Peyer's patch (tissue), 4 donors: Measurements from ENCODE around the gene GGCT. TPM values are rescaled to one million over a fixed set of nuclear protein-coding genes. Genes with fewer than 3 reads are reported as not detected.

ENCODE experiments used
- DNase-seq, 3 donors: peaks; one replicate each; pipeline ENCODE4 v3.0.0-alpha.2; 2017 to 2019
- H3K27ac ChIP-seq, 4 donors: fragments of 200-600 bp; sonication (generic); one replicate each; pipeline ENCODE4 v1.5.1; 2016 to 2019
- H3K27me3 ChIP-seq, 2 donors: fragments of 200-600 bp; sonication (generic); one replicate each; pipeline ENCODE4 v1.5.1; 2019
- H3K36me3 ChIP-seq, 3 donors: fragments of 200-600 bp; sonication (generic); one replicate each; pipeline ENCODE4 v1.5.1; 2016 to 2019
- H3K4me1 ChIP-seq, 4 donors: fragments of 200-600 bp; sonication (generic); one replicate each; pipeline ENCODE4 v1.5.1; 2016 to 2019
- H3K4me3 ChIP-seq, 4 donors: fragments of 200-600 bp; sonication (generic); 1 replicate in 3 of 4; 2 replicates in 1 of 4; pipeline ENCODE4 v1.5.1; 2016 to 2019; ENCODE audit warnings: mild to moderate bottlenecking in 1 of 4
- H3K9me3 ChIP-seq, 4 donors: fragments of 200-600 bp; sonication (generic); one replicate each; pipeline ENCODE4 v1.5.1; 2016 to 2019; ENCODE audit warnings: mild to moderate bottlenecking in 1 of 4
- CTCF ChIP-seq, 6 experiments: fragments of 450-650 bp in 4 of 6; fragments of 200-600 bp in 2 of 6; sonication (generic) in 1 of 6; IDR thresholded peaks; one replicate each; pipeline ENCODE4 v1.5.1; 2017 to 2019; ENCODE audit warnings: antibody characterized with exemption in 6 of 6, mild to moderate bottlenecking in 3 of 6, moderate library complexity in 1 of 6
- POLR2A ChIP-seq, 2 donors: fragments of 450-650 bp; IDR thresholded peaks; one replicate each; pipeline ENCODE4 v1.5.1; 2017; ENCODE audit warnings: antibody characterized with exemption in 2 of 2, mild to moderate bottlenecking in 2 of 2, moderate library complexity in 2 of 2
- total RNA-seq, 4 donors: library from RNA; depleted of rRNA; stranded (reverse); fragments of >200 nt; gene quantifications; one replicate each; pipeline ENCODE4 v1.1.0, GENCODE V29; 2016

GGCT gene
- total RNA-seq, 4 donors from 2014 or later, result 18.1 to 24.8 (median 19.2) TPM

DNA sequence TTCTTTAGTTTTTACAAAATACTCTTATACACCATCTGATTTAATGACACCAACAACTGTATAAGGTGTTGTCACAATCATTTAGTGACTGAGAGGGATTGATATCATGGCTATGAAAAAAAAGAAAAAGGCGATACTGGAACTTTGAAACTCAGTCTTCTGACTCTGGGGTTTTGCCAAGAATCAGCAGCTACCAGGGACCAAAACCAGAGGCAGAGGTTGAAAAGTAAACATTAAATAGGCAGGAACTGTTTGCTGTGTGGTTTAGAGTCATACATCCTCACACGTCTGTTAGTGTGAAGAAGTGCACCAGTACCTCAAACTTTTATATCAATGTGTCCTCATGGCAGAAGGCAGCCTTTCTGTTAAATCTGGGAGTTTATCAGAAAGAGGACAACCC lies 19.9 kb upstream of the GGCT start:
- H3K4me3 ChIP-seq, result no peak overlapping the region
- no peaks in the 10 kb centered on the region for H3K27me3 ChIP-seq
- no peaks in the 10 kb centered on the region for H3K9me3 ChIP-seq
- DNase-seq, result no peak
- TF ChIP-seq POLR2A (IDR thresholded peaks at IDR 0.05) (no peak), CTCF (IDR thresholded peaks at IDR 0.05) (no peak)
- peaks cover 0 to 31% (median 0%) of the 10 kb centered on the region in 4 donors for H3K4me1 ChIP-seq
- no peaks in the 10 kb centered on the region for H3K36me3 ChIP-seq
- H3K27ac ChIP-seq, result peak overlapping the region in 2 of 4 donors; percentile 9 to 55

GRCh38 chr7:30523466-30523865 lies 18.8 kb upstream of the GGCT start:
- Histone ChIP-seq H3K4me3 (no peak overlapping the region), H3K9me3 (no peaks in the 10 kb centered on the region), H3K27ac (peak overlapping the region in 1 of 4 donors; percentile 79), H3K27me3 (no peaks in the 10 kb centered on the region), H3K4me1 (peaks cover 0 to 31% (median 0%) of the 10 kb centered on the region in 4 donors), H3K36me3 (no peaks in the 10 kb centered on the region)
- TF ChIP-seq POLR2A (IDR thresholded peaks at IDR 0.05), result no peak
- no peak for TF ChIP-seq CTCF (IDR thresholded peaks at IDR 0.05)
- no peak for DNase-seq

DNA sequence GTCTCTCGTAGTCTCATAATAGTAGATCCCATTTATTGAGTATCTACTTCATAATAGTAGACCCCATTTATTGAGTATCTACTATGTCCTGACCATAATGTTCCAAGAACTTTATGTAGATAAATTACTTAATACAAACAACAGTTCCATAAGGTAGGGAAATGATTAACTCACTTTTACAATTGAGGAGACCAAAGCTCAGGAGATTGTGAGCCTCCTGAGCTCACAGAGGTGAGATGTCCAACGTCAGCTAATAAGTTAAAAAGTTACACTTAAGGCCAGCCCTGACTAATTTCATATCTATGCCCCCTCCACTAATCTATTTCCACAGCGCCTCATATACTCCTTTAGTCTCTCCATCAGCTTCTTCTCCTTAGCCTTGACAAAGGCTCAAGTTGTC lies 17.5 kb upstream of the GGCT start:
- Histone ChIP-seq H3K27me3 (no peaks in the 10 kb centered on the region), H3K4me1 (peaks cover 0 to 31% (median 0%) of the 10 kb centered on the region in 4 donors), H3K36me3 (no peaks in the 10 kb centered on the region), H3K4me3 (no peak overlapping the region), H3K9me3 (no peaks in the 10 kb centered on the region), H3K27ac (peak overlapping the region in 3 of 4 donors; percentile 9 to 79 (median 43))
- TF ChIP-seq CTCF (IDR thresholded peaks at IDR 0.05), result no peak
- no peak for TF ChIP-seq POLR2A (IDR thresholded peaks at IDR 0.05)
- no peak for DNase-seq

GRCh38 chr7:30521532-30521931 lies 16.9 kb upstream of the GGCT start:
- Histone ChIP-seq H3K4me3 (no peak overlapping the region), H3K36me3 (no peaks in the 10 kb centered on the region), H3K9me3 (no peaks in the 10 kb centered on the region), H3K27me3 (no peaks in the 10 kb centered on the region), H3K4me1 (peaks cover 0 to 31% (median 0%) of the 10 kb centered on the region in 4 donors), H3K27ac (peak overlapping the region in 2 of 4 donors; percentile 43 to 79)
- DNase-seq, result peak in 2 of 3 donors; percentile 45 to 51
- TF ChIP-seq POLR2A (IDR thresholded peaks at IDR 0.05) (no peak), CTCF (IDR thresholded peaks at IDR 0.05) (no peak)

DNA sequence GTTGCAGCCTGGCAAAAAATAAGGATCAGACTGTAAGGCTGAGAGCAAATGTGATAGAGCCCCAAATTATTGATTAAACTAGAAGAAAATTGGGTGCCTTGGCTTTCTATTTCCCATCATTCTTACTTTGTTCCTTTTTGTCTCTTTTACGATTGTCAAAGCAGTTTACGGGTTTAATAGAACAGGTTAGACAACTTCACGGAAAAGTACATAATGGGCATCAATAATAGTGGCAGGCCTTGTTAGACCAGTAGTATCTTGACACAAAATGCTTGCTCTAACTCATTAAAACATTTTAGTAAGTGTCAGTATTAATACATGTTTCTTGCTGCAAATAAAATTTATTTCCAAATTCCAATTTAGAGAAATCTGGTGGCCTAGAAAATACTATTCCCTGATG lies 14.5 kb upstream of the GGCT start:
- Histone ChIP-seq H3K36me3 (no peaks in the 10 kb centered on the region), H3K4me3 (no peak overlapping the region), H3K4me1 (peaks cover 0 to 21% (median 0%) of the 10 kb centered on the region in 4 donors), H3K27me3 (no peaks in the 10 kb centered on the region), H3K9me3 (no peaks in the 10 kb centered on the region), H3K27ac (no peak overlapping the region)
- DNase-seq, result no peak
- TF ChIP-seq POLR2A (IDR thresholded peaks at IDR 0.05) (no peak), CTCF (IDR thresholded peaks at IDR 0.05) (no peak)

GRCh38 chr7:30515761-30516160 lies 11.1 kb upstream of the GGCT start:
- no peak for DNase-seq
- H3K9me3 ChIP-seq, result no peaks in the 10 kb centered on the region
- no peak overlapping the region for H3K4me3 ChIP-seq
- peaks cover 0 to 5% (median 0%) of the 10 kb centered on the region in 4 donors for H3K4me1 ChIP-seq
- H3K36me3 ChIP-seq, result no peaks in the 10 kb centered on the region
- H3K27me3 ChIP-seq, result no peaks in the 10 kb centered on the region
- no peak for TF ChIP-seq CTCF (IDR thresholded peaks at IDR 0.05)
- TF ChIP-seq POLR2A (IDR thresholded peaks at IDR 0.05), result no peak
- H3K27ac ChIP-seq, result no peak overlapping the region
